GM19372 (cell line): ENCODE measurements around the gene VPS11.
"Not testable (repeated sequence)": the region's sequence is repeated elsewhere in the genome, so short reads cannot be mapped to it uniquely, and the experiment has no call there.

ENCODE experiments used
- ATAC-seq: cut with Tn5 transposase; IDR thresholded peaks from one replicate; pipeline ENCODE4 v1.9.1; 2021; ENCODE audit warnings: mild to moderate bottlenecking, low read depth, moderate library complexity; ENCODE audit not compliant: unreplicated experiment

Gene VPS11

GRCh38 chr11:119100994-119101758, 33.6 kb downstream of the VPS11 start:
- peak; percentile 10 for ATAC-seq

GRCh38 chr11:119101759-119102423, 34.3 kb downstream of the VPS11 start, which contains the start of gene DPAGT1:
DPAGT1 (minus strand) TSS chr11:119101853; CDS start chr11:119101655, 198 bp downstream.
- ATAC-seq = peak; percentile 78

GRCh38 chr11:119103161-119103664, 35.6 kb downstream of the VPS11 start:
- not testable (repeated sequence) for ATAC-seq

GRCh38 chr11:119103793-119104192, 36.2 kb downstream of the VPS11 start:
- no peak for ATAC-seq

- peak; percentile 80 for ATAC-seq
Observed at GRCh38 chr11:119106564-119107537, 39.2 kb downstream of the VPS11 start, which contains the start of gene C2CD2L. C2CD2L (plus strand) TSS chr11:119107344; CDS start chr11:119107742, 398 bp downstream.

GRCh38 chr11:119107538-119108145, 40.0 kb downstream of the VPS11 start:
- peak; percentile 12 for ATAC-seq

GRCh38 chr11:119108146-119108856, 40.7 kb downstream of the VPS11 start:
- ATAC-seq = no peak

- ATAC-seq = no peak
Observed at GRCh38 chr11:119108857-119109221, 41.2 kb downstream of the VPS11 start.

GRCh38 chr11:119109843-119110242, 42.2 kb downstream of the VPS11 start:
- no peak for ATAC-seq

- no peak for ATAC-seq
Observed at GRCh38 chr11:119110439-119110838, 42.8 kb downstream of the VPS11 start.

GRCh38 chr11:119111361-119111925, 43.8 kb downstream of the VPS11 start:
- no peak for ATAC-seq

- no peak for ATAC-seq
Observed at GRCh38 chr11:119112314-119113020, 44.8 kb downstream of the VPS11 start.

GRCh38 chr11:119113716-119114115, 46.1 kb downstream of the VPS11 start:
- no peak for ATAC-seq

GRCh38 chr11:119114351-119114750, 46.7 kb downstream of the VPS11 start:
- ATAC-seq = no peak

GRCh38 chr11:119115484-119116234, 48.0 kb downstream of the VPS11 start:
- no peak for ATAC-seq

GRCh38 chr11:119116235-119116594, 48.6 kb downstream of the VPS11 start:
- ATAC-seq = no peak

- no peak for ATAC-seq
Observed at GRCh38 chr11:119116601-119117000, 49.0 kb downstream of the VPS11 start.
